Adrenal gland (tissue), 12 donors: ENCODE data around the gene CDH15. TPM values are rescaled to one million over a fixed set of nuclear protein-coding genes. Genes with fewer than 3 reads are reported as not detected.
A peak's percentile ranks its signal among the peaks of the same experiment; 100 is the strongest.

ENCODE experiments used
- DNase-seq, 7 donors: peaks; one replicate each; pipeline ENCODE4 v3.0.0-alpha.2; 2019 to 2020
- H3K27ac ChIP-seq, 5 donors: fragments of 200-600 bp; sonication (generic) in 4 of 5; 1 replicate in 3 of 5; 2 replicates in 2 of 5; pipeline versions ENCODE4 v1.5.1 to v1.8.0; 2016 to 2020; ENCODE audit warnings: mild to moderate bottlenecking in 1 of 5
- H3K27me3 ChIP-seq: fragments of 200-600 bp; 2 replicates; pipeline ENCODE4 v1.8.0; 2021
- H3K36me3 ChIP-seq, 2 donors: fragments of 200-600 bp; replicated peaks in 1 of 2; 1 replicate in 1 of 2; 2 replicates in 1 of 2; pipeline versions ENCODE4 v1.5.1 to v1.8.0; 2018 to 2022
- H3K4me1 ChIP-seq, 2 donors: fragments of 200-600 bp; replicated peaks in 1 of 2; 1 replicate in 1 of 2; 2 replicates in 1 of 2; pipeline versions ENCODE4 v1.5.1 to v1.8.0; 2018 to 2021
- H3K4me3 ChIP-seq, 4 donors: fragments of 200-600 bp; sonication (generic) in 3 of 4; one replicate each; pipeline ENCODE4 v1.5.1; 2016 to 2018
- H3K9me3 ChIP-seq, 3 donors: fragments of 200-600 bp; sonication (generic) in 1 of 3; replicated peaks in 1 of 3; 1 replicate in 2 of 3; 2 replicates in 1 of 3; pipeline versions ENCODE4 v1.5.1 to v1.8.0; 2016 to 2021
- POLR2A ChIP-seq, 2 donors: fragments of 450-650 bp; IDR thresholded peaks; one replicate each; pipeline ENCODE4 v1.6.1; 2017; ENCODE audit warnings: antibody characterized with exemption in 2 of 2, mild to moderate bottlenecking in 2 of 2, moderate library complexity in 1 of 2
- WGBS, 4 donors: extraction: QIAGEN DNeasy Blood & Tissue Kit in 2 of 4; methylation state at CpG; one replicate each; pipeline versions ENCODE4 v1.1.5 to v1.1.7; 2013 to 2017; 5-methylcytosine and 5-hydroxymethylcytosine counted together
- intact Hi-C, 2 donors: fragments of 100-400 bp; cut with DNase I; formaldehyde crosslinking; loops; one replicate each; pipeline versions ENCODE4 v1.14.1 to v1.15.0; 2022 to 2023
- polyA plus RNA-seq, 3 donors: library from polyadenylated mRNA; stranded (reverse); fragments of 200-250 nt in 2 of 3; fragments of 350-450 nt in 1 of 3; fragmentation: Illumina TruSeq in 1 of 3; extraction: RNeasy Lipid Tissue Mini Kit (QIAGEN cat#74804) in 1 of 3; gene quantifications; one replicate each; pipeline ENCODE4 v1.2.3, GENCODE V29; 2013 to 2014
- total RNA-seq, 9 donors: library from RNA; depleted of rRNA in 4 of 9; stranded (reverse); fragments of >200 nt in 4 of 9; fragments of 120-200 nt in 1 of 9; fragmentation: NEBNext Ultra II Directional in 1 of 9; extraction: Animal tissue kit (Norgen Biotek cat#: 25700) in 1 of 9; gene quantifications; one replicate each; pipeline versions ENCODE4 v1.1.0 to v1.2.4, GENCODE V29; 2013 to 2023
- TF ChIP-seq, protein P1 (sequence below), 6 experiments: fragments of 450-650 bp in 4 of 6; fragments of 200-600 bp in 2 of 6; sonication (generic) in 1 of 6; IDR thresholded peaks; 1 replicate in 5 of 6; 2 replicates in 1 of 6; pipeline versions ENCODE4 v1.5.1 to v1.8.0; 2016 to 2021; ENCODE audit warnings: antibody characterized with exemption in 6 of 6, mild to moderate bottlenecking in 2 of 6, moderate library complexity in 1 of 6
- donor health status: healthy with polysubstance abuse.
- donor health status: Bipolar disorder and iron deficiency.
- donor health status: DM: yes; HTN: yes; CAD: no.
- donor health status: DM: no; HTN: no; CAD: no.
- donor health status: DM: no; HTN: no; CAD: no.
- donor health status: DM: yes; HTN: yes; CAD: no.

The CDH15 gene
- total and polyA plus RNA-seq, 12 donors, result 0.05 to 0.32 (median 0.17) TPM; not detected in 1

DNA sequence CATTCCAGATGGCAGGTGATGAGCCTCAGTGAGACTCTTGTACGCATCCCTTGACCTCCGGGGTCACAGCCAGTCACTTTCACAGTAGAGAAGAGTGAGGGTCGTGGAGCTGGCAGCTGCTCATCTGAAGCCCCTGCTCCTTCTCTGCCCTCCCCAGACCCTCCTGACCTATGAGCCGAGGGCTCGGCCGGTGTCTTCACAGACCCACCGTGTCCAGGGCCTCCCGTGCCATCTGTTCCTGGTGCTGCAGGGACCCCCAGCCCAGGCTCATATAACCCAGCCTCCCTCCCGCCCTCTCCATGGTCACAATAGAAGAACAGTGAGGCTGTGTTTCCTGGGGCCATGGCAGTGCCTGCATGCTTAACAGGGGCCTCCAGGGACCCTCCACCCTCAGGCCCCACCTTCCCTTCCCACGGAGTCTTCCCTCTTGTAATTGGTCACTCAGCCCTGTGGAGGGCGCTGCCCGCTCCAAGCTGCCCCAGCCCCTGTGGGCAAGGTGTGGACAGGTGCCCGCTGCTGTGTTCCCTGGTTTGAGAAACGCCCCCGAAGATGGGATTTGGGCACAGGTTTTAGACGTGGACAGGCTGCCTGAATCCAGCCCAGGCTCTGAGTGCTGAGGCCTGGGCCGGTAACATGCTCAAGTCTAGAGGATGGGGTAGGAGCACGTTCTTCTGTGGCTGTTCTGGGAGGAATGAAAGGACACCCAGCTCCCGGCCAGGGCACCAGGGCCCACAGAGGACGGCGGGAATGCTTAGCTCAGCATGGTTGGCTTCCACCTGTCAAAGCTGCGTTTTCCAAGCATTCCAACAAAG is 39.1 kb upstream of the CDH15 start:
- 93 to 98% (median 96%) methylated on average over 16 to 22 of the region's 22 CpGs for WGBS, 4 donors
- H3K27me3 ChIP-seq, result no peaks in the 10 kb centered on the region
- intact Hi-C loops, result no loop called here
- no peaks in the 10 kb centered on the region for H3K9me3 ChIP-seq
- H3K4me3 ChIP-seq, result no peak overlapping the region
- H3K4me1 ChIP-seq, result no peaks in the 10 kb centered on the region
- peaks cover 0 to 34% of the 10 kb centered on the region in 2 donors for H3K36me3 ChIP-seq
- H3K27ac ChIP-seq, result no peak overlapping the region
- TF ChIP-seq, protein P1, sequence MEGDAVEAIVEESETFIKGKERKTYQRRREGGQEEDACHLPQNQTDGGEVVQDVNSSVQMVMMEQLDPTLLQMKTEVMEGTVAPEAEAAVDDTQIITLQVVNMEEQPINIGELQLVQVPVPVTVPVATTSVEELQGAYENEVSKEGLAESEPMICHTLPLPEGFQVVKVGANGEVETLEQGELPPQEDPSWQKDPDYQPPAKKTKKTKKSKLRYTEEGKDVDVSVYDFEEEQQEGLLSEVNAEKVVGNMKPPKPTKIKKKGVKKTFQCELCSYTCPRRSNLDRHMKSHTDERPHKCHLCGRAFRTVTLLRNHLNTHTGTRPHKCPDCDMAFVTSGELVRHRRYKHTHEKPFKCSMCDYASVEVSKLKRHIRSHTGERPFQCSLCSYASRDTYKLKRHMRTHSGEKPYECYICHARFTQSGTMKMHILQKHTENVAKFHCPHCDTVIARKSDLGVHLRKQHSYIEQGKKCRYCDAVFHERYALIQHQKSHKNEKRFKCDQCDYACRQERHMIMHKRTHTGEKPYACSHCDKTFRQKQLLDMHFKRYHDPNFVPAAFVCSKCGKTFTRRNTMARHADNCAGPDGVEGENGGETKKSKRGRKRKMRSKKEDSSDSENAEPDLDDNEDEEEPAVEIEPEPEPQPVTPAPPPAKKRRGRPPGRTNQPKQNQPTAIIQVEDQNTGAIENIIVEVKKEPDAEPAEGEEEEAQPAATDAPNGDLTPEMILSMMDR (IDR thresholded peaks at IDR 0.05), result no peak
- no peak for TF ChIP-seq POLR2A (IDR thresholded peaks at IDR 0.05)
- DNase-seq, result peak in 1 of 7 donors; percentile 7

DNA sequence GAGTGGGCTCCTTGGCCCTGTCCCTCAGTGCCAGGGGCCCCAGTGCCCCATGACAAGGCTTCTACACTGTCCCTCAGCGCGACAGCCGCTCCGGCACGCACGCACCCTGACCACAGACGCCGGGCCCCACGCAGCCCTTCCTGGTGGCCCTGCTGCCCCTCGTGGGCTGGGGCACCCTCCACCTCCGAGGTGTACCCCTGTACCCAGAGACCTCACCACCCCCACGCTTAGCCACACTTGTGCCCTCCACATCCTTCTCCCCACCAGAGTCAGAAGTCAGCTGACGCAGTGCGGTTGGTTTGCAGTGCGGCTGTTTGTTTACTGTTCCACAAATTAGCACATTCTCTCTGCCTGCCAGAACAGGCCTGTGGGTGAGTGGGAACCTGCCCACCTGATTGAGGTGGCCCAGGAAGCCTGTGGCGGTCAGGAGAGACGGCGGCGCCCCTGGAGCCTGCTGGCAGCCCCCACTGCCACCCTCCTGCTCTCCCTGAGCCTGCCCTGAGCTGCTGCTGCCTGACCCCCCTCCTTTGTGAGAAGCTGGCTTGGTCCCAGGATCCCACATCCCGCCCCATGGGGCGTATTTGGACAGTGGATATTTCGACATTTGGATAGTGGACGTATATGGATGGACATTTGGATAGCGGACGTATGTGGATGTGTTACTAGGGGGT is 38.0 kb upstream of the CDH15 start:
- Histone ChIP-seq H3K9me3 (no peaks in the 10 kb centered on the region), H3K4me3 (no peak overlapping the region), H3K27me3 (no peaks in the 10 kb centered on the region), H3K4me1 (no peaks in the 10 kb centered on the region), H3K27ac (no peak overlapping the region), H3K36me3 (peaks cover 0 to 35% of the 10 kb centered on the region in 2 donors)
- 93 to 97% (median 96%) methylated on average over 16 to 25 of the region's 25 CpGs for WGBS, 4 donors
- TF ChIP-seq, protein P1 (IDR thresholded peaks at IDR 0.05), result no peak
- no peak for TF ChIP-seq POLR2A (IDR thresholded peaks at IDR 0.05)
- intact Hi-C loops, result no loop called here
- no peak for DNase-seq

DNA sequence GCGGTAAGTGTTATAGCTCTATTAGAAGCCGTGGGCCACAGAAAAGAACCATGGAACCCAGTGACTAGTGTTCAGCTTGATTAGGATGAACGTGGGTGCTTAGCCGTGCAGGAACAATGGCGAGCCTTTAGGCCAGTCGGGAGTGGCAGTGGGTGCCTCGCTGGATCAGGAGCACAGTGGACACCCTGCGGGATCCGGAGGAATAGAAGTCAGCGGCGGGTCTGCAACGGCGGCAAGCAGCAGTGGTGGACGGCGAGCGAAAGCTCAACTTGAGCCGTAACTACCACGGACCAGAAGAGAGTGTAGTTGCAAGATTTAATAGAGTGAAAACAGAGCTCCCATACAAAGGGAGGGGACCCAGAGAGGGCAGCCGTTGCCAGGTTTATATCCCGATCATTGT is 37.3 kb upstream of the CDH15 start:
- no peaks in the 10 kb centered on the region for H3K9me3 ChIP-seq
- no peak for DNase-seq
- H3K36me3 ChIP-seq, result peaks cover 0 to 37% of the 10 kb centered on the region in 2 donors
- H3K27ac ChIP-seq, result no peak overlapping the region
- intact Hi-C loops, result no loop called here
- H3K27me3 ChIP-seq, result no peaks in the 10 kb centered on the region
- TF ChIP-seq, protein P1 (IDR thresholded peaks at IDR 0.05), result no peak
- no peak for TF ChIP-seq POLR2A (IDR thresholded peaks at IDR 0.05)
- H3K4me3 ChIP-seq, result no peak overlapping the region
- 93 to 96% (median 95%) methylated on average over 17 to 20 of the region's 20 CpGs for WGBS, 4 donors
- H3K4me1 ChIP-seq, result no peaks in the 10 kb centered on the region

DNA sequence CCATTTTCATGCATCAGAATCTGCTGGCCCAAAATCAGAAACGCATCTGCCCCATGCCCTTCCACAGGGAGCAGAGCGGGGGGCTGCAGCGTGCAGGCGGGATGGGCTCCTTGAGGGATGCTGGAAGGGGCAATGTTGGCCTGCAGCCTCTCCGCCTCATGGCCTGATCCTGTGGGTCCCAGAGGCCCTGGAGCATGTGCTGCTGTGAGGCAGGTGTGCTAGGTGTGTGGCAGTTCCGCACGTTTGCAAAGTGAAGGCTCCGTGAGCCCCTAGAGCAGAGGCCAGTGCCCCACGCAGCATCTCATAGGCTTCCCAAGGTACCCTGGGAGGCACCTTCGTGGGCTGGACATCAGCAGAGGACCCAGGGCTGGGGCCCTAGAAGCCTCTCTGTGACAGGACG is 36.4 kb upstream of the CDH15 start:
- TF ChIP-seq, protein P1 (IDR thresholded peaks at IDR 0.05), result no peak
- TF ChIP-seq POLR2A (IDR thresholded peaks at IDR 0.05), result no peak
- peaks cover 0 to 37% of the 10 kb centered on the region in 2 donors for H3K36me3 ChIP-seq
- no peaks in the 10 kb centered on the region for H3K27me3 ChIP-seq
- intact Hi-C loops, result no loop called here
- no peaks in the 10 kb centered on the region for H3K4me1 ChIP-seq
- no peaks in the 10 kb centered on the region for H3K9me3 ChIP-seq
- H3K27ac ChIP-seq, result no peak overlapping the region
- 91 to 97% (median 95%) methylated on average over 9 to 11 of the region's 11 CpGs for WGBS, 4 donors
- peak in 1 of 7 donors; percentile 3 for DNase-seq
- no peak overlapping the region for H3K4me3 ChIP-seq
